Testis (tissue), 2 donors: ENCODE results near the gene TOP1.

Experiments used
- POLR2A ChIP-seq: fragments of 450-650 bp; IDR thresholded peaks from one replicate; pipeline ENCODE4 v1.6.1; 2017; ENCODE audit warnings: antibody characterized with exemption, mild to moderate bottlenecking, moderate library complexity
- TF ChIP-seq, protein P1 (sequence below), 3 experiments: fragments of 450-650 bp in 2 of 3; fragments of 200-600 bp in 1 of 3; sonication (generic) in 1 of 3; IDR thresholded peaks; one replicate each; pipeline ENCODE4 v1.5.1; 2016 to 2019; ENCODE audit warnings: antibody characterized with exemption in 3 of 3, mild to moderate bottlenecking in 2 of 3, moderate library complexity in 1 of 3

GRCh38 chr20:41118632-41119031 is 90.0 kb downstream of the TOP1 start:
- no peak for TF ChIP-seq POLR2A
- TF ChIP-seq, protein P1, sequence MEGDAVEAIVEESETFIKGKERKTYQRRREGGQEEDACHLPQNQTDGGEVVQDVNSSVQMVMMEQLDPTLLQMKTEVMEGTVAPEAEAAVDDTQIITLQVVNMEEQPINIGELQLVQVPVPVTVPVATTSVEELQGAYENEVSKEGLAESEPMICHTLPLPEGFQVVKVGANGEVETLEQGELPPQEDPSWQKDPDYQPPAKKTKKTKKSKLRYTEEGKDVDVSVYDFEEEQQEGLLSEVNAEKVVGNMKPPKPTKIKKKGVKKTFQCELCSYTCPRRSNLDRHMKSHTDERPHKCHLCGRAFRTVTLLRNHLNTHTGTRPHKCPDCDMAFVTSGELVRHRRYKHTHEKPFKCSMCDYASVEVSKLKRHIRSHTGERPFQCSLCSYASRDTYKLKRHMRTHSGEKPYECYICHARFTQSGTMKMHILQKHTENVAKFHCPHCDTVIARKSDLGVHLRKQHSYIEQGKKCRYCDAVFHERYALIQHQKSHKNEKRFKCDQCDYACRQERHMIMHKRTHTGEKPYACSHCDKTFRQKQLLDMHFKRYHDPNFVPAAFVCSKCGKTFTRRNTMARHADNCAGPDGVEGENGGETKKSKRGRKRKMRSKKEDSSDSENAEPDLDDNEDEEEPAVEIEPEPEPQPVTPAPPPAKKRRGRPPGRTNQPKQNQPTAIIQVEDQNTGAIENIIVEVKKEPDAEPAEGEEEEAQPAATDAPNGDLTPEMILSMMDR (IDR thresholded peaks at IDR 0.05), result no peak
